GM03348 (cell line): ENCODE results near the gene IGFBP6.

Experiments
- DNase-seq: peaks from one replicate; pipeline ENCODE4 v3.0.0; 2012; ENCODE audit warnings: low spot score

Gene IGFBP6

DNA sequence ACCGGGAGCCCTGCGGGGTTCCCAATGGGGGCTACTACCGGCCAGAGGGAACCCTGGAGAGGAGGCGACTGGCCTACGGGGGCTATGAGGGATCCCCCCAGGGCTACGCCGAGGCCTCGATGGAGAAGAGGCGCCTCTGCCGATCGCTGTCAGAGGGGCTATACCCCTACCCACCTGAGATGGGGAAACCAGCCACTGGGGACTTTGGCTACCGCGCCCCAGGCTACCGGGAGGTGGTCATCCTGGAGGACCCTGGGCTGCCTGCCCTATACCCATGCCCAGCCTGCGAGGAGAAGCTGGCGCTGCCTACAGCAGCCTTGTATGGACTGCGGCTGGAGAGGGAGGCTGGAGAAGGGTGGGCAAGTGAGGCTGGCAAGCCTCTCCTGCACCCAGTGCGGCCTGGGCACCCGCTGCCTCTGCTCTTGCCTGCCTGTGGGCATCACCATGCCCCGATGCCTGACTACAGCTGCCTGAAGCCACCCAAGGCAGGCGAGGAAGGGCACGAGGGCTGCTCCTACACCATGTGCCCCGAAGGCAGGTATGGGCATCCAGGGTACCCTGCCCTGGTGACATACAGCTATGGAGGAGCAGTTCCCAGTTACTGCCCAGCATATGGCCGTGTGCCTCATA, 37.9 kb upstream of the IGFBP6 start:
- DNase-seq = no peak

DNA sequence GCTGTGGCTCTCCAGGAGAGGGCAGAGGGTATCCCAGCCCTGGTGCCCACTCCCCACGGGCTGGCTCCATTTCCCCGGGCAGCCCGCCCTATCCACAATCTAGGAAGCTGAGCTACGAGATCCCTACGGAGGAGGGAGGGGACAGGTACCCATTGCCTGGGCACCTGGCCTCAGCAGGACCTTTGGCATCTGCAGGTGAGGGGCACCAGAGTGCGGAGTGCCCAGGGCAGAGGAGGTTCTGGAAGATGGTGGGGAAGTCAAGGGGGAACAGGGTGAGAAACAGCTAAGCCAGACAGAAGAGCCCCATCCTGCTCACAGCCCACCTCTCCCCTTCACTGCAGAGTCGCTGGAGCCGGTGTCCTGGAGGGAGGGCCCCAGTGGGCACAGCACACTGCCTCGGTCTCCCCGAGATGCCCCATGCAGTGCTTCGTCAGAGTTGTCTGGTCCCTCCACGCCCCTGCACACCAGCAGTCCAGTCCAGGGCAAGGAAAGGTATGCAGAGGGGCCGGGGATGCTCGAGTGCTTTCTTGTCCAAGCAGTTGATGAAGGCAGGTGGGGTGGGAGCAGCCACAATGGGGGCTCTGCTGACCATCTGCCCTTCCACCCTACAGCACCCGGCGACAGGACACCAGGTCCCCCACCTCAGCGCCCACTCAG, 37.3 kb upstream of the IGFBP6 start:
- no peak for DNase-seq

DNA sequence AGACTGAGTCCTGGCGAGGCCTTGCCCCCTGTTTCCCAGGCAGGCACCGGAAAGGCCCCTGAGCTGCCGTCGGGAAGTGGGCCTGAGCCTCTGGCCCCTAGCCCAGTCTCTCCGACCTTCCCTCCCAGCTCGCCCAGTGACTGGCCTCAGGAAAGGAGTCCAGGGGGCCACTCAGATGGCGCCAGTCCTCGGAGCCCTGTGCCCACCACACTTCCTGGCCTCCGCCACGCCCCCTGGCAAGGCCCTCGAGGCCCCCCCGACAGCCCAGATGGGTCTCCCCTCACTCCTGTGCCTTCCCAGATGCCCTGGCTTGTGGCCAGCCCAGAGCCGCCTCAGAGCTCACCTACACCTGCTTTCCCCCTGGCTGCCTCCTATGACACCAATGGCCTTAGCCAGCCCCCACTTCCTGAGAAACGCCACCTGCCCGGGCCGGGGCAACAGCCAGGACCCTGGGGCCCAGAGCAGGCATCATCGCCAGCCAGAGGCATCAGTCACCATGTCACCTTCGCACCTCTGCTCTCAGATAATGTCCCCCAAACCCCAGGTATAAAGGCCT, 36.7 kb upstream of the IGFBP6 start:
- no peak for DNase-seq

DNA sequence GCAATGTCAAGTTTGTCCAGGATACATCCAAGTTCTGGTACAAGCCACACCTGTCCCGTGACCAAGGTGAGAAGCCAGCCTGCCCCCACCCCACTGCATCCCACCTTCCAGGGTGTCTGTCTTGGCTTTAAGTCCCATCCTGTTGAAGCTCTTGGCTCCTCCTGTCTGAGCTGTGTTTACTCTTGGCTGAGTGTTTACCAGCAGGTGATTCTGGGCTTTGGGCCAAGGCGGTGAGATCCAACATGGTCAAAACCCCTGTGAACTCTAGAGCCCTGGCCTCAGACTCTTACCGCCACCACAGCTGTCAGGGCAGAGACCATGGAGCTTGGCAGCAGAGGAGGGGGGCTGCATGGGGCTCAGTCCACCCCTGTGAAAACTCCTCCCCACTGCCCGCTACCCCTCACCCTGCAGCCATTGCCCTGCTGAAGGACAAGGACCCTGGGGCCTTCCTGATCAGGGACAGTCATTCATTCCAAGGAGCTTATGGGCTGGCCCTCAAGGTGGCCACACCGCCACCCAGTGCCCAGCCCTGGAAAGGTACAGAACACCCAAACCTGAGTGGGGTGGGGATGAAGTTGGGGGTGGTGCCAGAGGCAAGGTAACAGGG, 36.0 kb upstream of the IGFBP6 start:
- DNase-seq = no peak

DNA sequence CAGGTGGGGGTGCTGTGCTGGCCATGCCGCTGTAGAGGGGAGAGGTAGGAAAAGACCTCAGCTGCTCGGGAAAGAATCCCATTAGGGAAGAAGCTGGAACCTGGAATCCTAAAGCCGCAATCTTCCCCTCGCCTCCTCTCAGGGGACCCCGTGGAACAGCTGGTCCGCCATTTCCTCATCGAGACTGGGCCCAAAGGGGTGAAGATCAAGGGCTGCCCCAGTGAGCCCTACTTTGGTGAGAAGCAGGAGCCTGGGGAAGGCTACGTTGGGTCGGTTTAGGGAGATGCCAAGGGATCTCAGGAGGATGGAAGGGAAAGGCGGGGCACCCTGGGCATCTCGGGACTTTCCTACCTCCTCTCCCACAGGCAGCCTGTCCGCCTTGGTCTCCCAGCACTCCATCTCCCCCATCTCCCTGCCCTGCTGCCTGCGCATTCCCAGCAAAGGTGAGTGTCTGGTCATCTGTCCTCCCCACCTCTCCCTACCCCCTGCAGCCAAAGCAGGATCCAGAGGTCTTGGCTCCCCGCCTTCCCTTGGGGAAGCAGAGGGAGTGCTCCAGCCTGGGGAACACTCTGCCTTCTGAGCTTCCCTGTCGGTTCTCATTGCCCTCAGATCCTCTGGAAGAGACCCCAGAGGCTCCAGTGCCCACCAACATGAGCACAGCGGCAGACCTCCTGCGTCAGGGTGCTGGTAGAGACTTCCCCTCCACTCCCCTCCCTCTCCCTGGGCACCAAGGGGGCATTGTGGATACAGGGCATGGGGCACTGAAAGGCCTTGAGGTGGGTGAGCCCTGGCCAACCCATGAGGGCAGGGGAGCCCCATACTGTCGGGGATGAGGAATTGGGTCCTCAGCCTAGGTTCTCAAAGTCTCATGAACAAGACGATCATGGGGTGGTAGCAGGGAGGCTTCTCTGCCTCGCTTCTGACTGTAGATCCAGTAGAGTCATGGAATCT, 35.2 kb upstream of the IGFBP6 start:
- DNase-seq = no peak

DNA sequence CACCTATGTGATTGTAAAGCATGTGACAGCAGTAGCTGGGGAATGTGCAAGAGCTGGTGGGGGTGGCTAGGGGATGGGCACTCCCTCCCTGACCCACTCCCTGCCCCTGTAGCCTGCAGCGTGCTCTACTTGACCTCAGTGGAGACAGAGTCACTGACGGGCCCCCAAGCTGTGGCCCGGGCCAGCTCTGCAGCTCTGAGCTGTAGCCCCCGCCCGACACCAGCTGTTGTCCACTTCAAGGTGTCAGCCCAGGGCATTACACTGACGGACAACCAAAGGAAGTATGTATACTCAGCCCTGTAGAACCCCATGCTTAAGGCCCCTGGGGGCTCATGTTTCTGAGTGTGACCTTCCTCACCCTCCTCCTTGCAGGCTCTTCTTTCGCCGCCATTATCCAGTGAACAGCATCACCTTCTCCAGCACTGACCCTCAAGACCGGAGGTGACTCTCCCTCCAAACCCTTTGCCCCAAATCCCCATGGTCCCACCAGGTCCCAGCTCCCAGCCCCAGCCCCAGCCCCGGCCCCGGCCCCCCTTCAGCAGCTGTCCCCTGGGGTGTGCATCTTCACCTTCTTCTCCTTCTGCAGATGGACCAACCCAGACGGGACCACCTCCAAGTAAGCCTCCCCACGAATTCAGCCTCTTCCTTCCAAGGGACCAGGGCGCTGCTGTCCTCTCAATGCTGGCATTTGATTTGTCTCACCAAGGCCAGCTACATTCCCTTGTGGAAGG, 34.3 kb upstream of the IGFBP6 start:
- DNase-seq = no peak

DNA sequence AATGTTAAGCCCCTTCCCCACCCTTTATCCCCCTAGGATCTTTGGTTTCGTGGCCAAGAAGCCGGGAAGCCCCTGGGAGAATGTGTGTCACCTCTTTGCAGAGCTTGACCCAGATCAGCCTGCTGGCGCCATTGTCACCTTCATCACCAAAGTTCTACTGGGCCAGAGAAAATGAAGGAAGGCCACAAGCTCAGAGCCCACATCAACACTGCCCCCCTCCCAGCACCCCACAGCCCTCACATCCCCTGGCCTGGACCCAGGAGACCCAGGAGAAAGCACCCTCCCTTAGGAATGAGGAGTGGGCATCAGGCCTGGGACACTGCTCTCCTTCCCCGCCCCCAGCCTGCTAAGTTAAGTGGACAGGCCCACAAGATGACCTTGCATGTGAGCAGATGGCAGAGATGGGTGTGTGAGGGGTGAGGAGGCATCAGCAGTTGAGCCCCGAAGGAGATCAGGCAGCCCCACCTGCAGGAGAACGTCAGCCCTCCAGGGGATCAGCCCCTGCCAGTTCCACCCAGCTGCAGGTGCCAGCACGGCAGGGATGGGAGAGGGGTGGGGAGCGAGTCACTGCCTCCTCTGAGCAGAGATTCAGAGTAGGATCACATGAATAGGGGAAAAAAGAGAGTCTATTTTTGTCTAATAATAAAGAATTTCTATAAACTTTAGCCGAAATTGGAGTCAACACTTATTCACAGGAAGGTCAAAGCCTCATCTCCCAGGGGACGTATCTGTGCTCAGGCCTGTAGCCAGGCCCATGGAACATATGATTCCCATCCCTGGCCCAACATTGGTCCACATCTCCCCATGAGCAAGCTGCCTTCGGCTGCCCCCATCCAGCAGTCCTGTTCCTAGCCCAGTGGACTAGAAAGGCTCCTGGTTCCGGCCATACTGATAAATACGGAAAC, 33.5 kb upstream of the IGFBP6 start:
- peak; percentile 67 for DNase-seq

DNA sequence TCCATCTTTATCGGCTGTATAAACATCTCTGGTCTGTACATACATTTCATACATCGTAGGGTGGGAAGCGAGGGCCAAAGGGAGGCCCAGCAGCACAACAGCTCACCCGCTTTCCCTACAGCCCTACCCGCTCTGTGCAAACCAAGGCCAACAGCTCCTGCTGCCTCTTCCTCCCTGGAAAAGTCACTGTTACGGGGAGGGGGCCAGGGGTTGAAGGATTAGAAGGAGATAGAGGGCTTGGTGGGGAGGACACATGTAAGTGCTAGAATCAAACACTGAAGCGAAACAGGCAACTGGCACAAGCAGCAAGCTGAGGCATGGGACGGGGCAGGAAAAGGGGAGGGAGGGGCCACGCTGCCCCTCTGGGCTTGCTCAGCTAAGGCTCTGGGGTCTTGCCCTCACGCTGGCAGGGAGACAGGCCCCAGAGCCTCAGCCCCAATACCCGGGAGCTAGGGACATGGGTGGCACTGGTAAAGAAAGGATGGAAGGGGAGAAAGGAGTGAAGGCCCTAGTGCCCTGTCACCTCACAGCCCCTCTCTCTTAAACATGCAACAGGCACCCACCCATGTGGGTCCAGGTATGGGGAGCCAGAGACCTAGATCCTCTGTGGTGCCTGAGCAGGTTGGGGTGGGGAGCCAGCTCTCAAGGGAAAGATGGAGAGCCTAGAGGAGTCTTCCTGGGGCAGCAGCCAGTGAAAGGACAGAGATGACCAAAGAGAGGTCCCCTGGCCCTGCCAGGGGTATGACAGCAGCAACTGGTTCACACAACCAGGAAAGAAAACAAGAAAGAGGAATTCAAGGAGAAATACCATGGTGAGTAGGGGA, 32.6 kb upstream of the IGFBP6 start:
- DNase-seq = no peak

DNA sequence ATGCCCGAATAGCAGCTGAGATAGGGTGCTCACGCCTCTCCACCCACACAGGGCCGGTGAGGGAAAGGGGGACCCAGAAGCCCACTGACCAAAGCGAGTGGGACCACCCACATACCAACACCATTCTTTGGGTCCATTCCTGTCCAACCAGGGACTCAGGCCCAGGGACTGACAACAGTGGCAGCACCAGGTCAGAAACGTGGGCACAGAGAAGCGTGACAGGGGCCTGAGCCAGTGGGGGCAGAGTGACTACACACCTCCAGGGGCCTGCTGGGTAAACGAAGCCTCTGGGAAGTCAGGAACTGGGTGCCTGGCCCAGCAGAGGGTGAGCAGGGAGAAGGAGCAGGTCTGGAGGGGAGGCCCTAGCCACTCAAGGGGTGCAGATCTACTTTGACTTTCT, 32.0 kb upstream of the IGFBP6 start:
- no peak for DNase-seq

DNA sequence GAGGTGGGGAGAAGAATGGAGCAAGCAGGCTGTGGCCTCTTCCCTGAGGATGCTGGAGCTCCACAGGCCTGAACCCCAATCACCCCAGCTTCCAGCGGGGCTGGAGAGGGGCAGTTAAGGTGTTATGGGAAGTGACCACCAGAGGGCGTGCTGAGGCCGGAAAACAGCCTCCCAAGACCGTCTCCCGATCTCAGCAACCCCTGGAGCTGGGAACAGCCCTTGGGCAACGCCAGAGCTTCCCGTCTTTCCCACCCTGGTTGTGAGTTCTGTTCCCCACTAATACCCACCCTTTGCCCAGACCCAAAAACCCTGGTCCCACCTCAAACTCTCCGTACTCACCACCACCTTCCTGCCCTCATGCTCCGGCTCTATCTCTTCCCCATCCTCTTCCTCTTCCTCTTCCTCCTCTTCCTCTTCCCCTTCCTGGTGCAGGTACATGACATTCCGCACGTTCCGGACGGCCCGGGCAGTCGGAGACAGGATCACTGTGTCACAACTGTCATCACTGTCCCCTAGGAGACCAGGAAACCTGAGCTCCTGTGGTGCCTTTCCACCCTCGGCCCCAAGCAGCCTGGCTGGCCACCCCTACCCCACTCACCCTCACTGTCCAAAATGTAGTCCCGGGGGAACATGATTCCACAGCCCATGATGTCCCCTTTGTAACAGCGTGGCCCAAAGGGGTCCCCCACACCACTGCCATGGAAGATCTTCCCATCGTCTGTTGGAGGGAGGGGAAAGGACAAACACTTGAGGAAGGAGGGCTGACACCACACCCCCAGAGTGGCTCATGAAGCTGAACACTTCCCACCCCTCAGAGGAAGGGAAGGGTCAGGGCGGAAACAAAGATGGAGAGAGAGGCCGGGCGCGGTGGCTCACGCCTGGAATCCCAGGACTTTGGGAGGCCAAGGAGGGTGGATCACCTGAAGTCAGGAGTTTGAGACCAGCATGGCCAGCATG, 31.2 kb upstream of the IGFBP6 start:
- peak; percentile 91 for DNase-seq

DNA sequence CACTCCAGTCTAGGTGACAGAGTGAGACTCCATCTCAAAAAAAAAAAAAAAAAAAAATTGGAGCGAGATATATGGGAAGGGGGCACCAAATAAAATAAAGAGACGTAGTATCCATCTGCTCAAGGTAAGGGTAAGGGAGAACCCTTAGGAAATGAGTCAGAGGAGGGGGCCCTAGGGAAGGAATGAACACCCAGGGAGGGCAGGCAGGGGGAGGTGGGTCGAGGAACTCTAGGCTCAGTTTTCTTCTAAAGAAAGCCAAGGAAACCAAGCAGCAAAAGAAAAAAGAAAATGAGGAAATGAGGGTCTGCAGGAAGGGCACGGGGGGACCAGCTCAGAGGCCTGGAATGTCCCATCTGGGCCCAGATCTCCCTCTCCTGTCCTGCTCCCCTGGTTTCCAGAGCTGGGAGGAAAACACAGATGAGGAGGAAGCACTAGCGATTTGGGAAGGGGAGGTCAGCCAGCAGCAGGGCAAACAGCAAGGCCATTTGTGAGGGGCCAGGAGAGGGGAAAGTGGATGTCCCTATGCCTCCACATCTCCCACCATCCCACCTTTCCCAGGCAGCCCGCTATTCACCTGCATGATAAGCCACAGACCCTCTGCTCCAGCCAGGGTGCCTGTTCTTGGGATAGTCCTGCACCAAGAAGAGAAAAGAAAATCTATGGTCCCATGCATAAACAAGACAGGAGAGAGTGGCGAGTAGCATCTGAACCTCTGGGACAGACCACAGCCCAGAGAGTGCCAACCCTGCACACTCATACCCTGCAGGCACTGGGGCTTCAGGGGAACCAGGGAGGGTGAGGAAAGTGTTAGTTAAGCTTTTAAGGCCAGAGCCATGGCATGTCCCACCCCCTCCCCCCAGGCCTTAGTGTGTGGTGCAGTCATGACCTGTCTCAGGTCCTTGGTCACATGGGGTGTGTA, 30.1 kb upstream of the IGFBP6 start:
- DNase-seq = no peak

DNA sequence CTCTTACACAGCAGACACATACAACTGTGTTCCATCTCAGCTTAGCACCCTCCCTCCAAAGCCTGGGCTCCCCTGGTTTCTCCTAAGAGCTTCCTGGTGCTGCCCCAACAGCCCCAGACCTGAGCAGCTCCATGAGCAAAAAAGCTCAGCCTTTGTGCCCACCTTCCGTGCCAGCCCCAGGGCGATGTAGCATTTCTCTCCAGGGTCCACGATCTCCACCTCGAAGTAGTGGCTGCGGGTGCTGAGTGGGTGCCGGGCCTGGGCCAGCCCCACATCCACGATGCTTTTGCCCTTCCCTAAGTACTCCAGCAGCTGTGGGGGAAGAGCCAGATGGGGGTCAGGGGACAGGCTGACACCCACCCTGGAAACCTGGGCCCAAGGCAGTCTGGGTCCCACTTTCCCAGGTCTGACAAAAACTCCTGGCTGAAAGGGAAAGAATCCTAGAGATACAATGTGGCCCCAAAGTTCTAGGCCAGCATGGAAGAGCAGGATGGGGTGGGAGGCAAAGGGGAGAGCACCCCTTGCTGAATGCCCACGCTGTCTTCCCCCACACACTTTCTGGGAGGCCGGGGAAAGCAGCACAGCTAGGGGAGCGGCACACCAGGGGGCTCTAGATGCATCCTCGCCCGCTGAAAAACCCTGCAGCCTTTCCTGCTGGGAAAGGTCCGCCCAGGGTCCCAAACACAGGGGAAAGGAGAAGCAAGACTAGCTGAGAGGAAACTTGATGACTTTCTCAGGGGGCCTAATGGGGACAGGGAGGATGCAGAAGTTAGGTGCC, 29.3 kb upstream of the IGFBP6 start:
- no peak for DNase-seq

DNA sequence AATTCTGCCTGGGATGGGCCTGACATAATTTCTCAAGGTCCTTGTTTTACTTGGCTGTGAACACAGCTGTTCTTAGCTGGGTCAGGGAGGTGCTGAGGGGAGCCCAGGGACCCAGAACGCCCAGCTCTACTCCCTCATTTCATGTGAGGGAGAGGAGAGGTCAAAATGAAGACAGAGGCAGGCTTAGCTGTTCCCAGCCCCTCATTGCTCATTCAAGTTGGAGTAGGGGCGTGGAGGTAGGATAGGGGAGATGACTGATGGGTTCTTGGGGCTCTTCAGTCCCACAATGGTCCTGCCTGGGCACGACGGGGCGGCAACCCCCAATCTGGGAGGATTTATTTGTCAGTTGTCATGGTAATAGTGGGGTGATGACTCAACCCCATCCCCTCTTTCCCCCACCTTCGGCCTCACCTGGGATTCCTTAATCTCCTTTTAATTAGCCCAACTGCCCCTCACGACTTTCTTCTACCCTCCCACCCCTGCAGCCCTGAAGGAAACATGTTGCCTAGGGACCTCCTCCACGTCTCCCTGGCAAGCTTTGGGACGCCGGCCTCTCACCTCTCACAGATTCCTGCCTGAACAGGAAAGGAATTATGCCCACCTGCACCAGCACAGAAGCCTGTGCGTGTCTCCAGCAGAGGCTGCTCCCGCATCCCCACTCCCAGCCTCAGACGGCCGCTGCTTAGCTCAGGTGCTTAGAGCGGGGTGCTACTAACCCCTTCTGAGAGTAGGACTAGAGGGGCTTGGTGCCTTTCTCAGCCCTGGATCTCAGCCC, 28.5 kb upstream of the IGFBP6 start:
- DNase-seq = no peak

DNA sequence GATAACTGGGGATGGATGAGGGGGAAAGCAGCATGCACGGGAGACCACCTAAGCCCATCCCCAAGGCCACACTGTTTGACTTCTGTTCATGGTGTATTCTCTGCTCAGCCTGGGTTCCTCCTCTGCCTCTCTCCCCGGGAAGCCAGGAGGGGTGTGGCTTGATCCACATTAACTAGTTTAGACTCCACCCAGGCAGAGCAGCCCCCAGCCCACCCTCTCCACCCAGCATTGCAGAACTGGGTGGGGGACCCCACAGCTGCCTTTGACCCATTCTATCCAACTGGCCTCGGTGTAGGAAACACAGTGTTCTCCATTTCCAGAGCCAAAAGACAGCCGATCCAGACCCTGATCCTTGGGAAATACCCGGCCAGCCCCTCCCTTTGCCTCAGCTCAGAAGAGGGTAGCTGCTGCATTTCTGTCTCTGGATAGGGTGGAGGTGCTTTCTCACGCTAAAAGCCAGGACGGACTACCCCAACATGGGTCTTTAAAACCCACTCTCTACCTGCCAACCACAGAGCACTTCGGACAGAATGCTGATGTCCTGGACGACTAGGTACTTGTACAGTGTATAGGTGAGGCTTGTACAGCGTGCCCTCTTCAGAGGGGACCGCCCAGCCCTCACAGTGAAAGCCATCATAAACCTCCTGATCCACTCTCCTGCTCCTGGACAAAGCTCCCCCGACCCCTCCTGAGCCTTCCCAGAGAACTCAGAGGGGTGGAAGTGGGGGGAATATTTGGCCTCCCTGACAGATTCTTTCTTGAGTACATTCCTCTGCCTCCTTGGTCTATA, 27.7 kb upstream of the IGFBP6 start:
- DNase-seq = no peak
